ENCODE results near the gene ZNF45. TPM values are rescaled to one million over a fixed set of nuclear protein-coding genes. Genes with fewer than 3 reads are reported as not detected.

ZNF45 gene
- total and polyA plus RNA-seq, 2 of the 13 experiments (the other 11 are each of a cell fraction or from before 2014, with no cell fraction given) = 2.4 to 11.3 TPM

DNA sequence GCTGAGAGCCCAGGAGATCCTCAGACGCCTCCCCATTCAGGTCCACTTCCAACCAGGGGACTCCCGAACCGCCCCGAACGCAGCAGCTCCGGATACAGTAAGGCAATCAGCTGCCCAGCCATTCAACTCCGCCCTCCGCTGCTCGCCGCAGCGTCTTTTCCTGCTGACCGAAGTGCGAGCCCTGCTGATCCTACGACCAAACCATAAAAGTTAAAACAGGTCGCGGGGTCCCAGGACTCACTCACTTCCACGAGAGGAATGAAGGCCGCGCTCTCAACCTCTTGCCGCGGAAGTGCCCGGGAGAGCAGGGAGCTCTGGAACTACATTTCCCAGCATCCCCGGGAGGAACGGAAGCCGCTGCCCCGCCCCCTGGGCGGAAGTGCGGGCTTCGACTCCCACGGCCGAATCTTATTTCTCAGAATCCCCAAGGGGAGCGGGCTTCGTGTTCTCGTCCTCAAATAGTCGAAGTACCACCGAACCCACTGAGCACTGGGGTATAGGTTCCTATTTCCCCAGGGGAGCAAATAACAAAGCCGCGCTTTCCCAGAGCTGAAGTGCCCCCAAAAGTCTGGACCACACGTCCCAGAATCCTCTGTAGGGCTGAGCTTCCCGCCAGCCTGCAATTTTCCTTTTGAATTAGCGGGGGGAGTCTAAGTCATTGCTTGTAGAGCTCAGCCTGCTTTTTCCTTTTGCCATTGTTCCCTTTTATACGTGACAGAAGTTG lies at the start of gene ZNF45 (continued):
- TF ChIP-seq MLXIP (CRISPR knock-in tag; IDR thresholded peaks at IDR 0.05; ENCODE audit: borderline replicate concordance) (no peak), RARA (CRISPR knock-in tag; IDR thresholded peaks at IDR 0.05) (no peak), MYNN (CRISPR knock-in tag; IDR thresholded peaks at IDR 0.05; ENCODE audit: low read depth) (no peak), MEF2D (CRISPR knock-in tag; IDR thresholded peaks at IDR 0.05) (no peak), HNRNPL (IDR thresholded peaks at IDR 0.05; ENCODE audit: low read depth, low read length) (no peak), ZNF589 (CRISPR knock-in tag; conservative IDR thresholded peaks at IDR 0.05) (no peak), ZNF597 (CRISPR knock-in tag; IDR thresholded peaks at IDR 0.05) (no peak), TEAD2 (CRISPR knock-in tag; IDR thresholded peaks at IDR 0.05) (no peak), ZIK1 (CRISPR knock-in tag; IDR thresholded peaks at IDR 0.05; ENCODE audit: borderline replicate concordance, low read depth) (no peak), CHD4 (IDR thresholded peaks at IDR 0.05; ENCODE audit: borderline replicate concordance, low read length) (no peak), NKX3-1 (CRISPR knock-in tag; IDR thresholded peaks at IDR 0.05) (no peak; the same call in none of the 2 replicates), ZNF709 (CRISPR knock-in tag; IDR thresholded peaks at IDR 0.05) (0 out of 2 replicates have a peak, but pooled peaks have one; percentile 26), ZFX (CRISPR knock-in tag; IDR thresholded peaks at IDR 0.05; ENCODE audit: low read depth) (peak; percentile 96), NR1H2 (CRISPR knock-in tag; IDR thresholded peaks at IDR 0.05; ENCODE audit: borderline replicate concordance, low read depth) (no peak)
- TF ChIP-seq, protein P1, sequence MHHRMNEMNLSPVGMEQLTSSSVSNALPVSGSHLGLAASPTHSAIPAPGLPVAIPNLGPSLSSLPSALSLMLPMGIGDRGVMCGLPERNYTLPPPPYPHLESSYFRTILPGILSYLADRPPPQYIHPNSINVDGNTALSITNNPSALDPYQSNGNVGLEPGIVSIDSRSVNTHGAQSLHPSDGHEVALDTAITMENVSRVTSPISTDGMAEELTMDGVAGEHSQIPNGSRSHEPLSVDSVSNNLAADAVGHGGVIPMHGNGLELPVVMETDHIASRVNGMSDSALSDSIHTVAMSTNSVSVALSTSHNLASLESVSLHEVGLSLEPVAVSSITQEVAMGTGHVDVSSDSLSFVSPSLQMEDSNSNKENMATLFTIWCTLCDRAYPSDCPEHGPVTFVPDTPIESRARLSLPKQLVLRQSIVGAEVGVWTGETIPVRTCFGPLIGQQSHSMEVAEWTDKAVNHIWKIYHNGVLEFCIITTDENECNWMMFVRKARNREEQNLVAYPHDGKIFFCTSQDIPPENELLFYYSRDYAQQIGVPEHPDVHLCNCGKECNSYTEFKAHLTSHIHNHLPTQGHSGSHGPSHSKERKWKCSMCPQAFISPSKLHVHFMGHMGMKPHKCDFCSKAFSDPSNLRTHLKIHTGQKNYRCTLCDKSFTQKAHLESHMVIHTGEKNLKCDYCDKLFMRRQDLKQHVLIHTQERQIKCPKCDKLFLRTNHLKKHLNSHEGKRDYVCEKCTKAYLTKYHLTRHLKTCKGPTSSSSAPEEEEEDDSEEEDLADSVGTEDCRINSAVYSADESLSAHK (CRISPR knock-in tag; IDR thresholded peaks at IDR 0.05; ENCODE audit: borderline replicate concordance) = no peak
- TF ChIP-seq, protein P2, sequence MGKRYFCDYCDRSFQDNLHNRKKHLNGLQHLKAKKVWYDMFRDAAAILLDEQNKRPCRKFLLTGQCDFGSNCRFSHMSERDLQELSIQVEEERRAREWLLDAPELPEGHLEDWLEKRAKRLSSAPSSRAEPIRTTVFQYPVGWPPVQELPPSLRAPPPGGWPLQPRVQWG (CRISPR knock-in tag; IDR thresholded peaks at IDR 0.05; ENCODE audit: borderline replicate concordance, low read depth) = no peak
